HG02870 (cell line): ENCODE results near the gene NOC2L.

ENCODE experiments used
- ATAC-seq: cut with Tn5 transposase; IDR thresholded peaks from one replicate; pipeline ENCODE4 v1.9.1; 2021; ENCODE audit warnings: mild to moderate bottlenecking, moderate library complexity; ENCODE audit not compliant: unreplicated experiment

NOC2L gene

GRCh38 chr1:944341-945325 lies 14.4 kb downstream of the NOC2L start:
- ATAC-seq, result no peak

GRCh38 chr1:943545-944340 lies 15.3 kb downstream of the NOC2L start:
- no peak for ATAC-seq

- no peak for ATAC-seq
Observed at GRCh38 chr1:942864-943533, 16.1 kb downstream of the NOC2L start.

- no peak for ATAC-seq
Observed at GRCh38 chr1:942411-942821, 16.6 kb downstream of the NOC2L start.

GRCh38 chr1:941588-942383 lies 17.3 kb downstream of the NOC2L start:
- ATAC-seq, result no peak

- no peak for ATAC-seq
Observed at GRCh38 chr1:941015-941587, 18.0 kb downstream of the NOC2L start.

GRCh38 chr1:940107-941014 lies 18.7 kb downstream of the NOC2L start:
- no peak for ATAC-seq

GRCh38 chr1:939511-940106 lies 19.4 kb downstream of the NOC2L start:
- no peak for ATAC-seq

- no peak for ATAC-seq
Observed at GRCh38 chr1:938711-939489, 20.2 kb downstream of the NOC2L start.

GRCh38 chr1:938088-938683 lies 20.9 kb downstream of the NOC2L start:
- no peak for ATAC-seq

- ATAC-seq, result no peak
Observed at GRCh38 chr1:937521-937920, 21.5 kb downstream of the NOC2L start.

- no peak for ATAC-seq
Observed at GRCh38 chr1:936348-937264, 22.4 kb downstream of the NOC2L start.

GRCh38 chr1:935751-936231 lies 23.3 kb downstream of the NOC2L start:
- ATAC-seq, result no peak

GRCh38 chr1:934991-935750 lies 23.9 kb downstream of the NOC2L start:
- no peak for ATAC-seq

- no peak for ATAC-seq
Observed at GRCh38 chr1:933603-933940, 25.5 kb downstream of the NOC2L start.
